EH (cell line): ENCODE data around the gene TTC17.
A peak's percentile ranks its signal among the peaks of the same experiment; 100 is the strongest.
"Not testable (repeated sequence)": the region's sequence is repeated elsewhere in the genome, so short reads cannot be mapped to it uniquely, and the experiment has no call there.

Source experiments
- DNase-seq: peaks from one replicate; pipeline ENCODE4 v3.0.0-alpha.2; 2015; ENCODE audit warnings: low read depth

TTC17 gene

DNA sequence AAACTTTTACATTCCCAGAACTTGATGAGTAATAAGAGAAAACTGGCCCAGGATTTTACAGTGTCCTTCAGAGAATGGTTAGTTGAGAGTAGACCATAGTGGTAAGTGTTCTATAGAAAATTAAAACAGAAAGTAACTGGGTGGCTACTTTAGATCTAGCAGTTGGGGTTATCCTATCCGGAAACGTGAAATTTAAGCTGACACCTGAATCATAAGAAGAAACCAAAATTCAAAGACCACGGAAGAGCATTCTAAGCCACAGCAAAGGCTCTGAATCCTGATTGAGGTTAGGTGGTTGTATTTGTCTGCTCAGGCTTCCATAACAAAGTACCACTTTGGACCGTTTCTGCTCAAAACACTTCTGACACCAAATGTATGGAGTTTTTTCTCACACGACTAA lies 34.0 kb downstream of the TTC17 start:
- no peak for DNase-seq

GRCh38 chr11:43393765-43394355 lies 35.1 kb downstream of the TTC17 start:
- no peak for DNase-seq

- no peak for DNase-seq
These were observed 37.9 kb downstream of the TTC17 start for GRCh38 chr11:43396617-43397016.

DNA sequence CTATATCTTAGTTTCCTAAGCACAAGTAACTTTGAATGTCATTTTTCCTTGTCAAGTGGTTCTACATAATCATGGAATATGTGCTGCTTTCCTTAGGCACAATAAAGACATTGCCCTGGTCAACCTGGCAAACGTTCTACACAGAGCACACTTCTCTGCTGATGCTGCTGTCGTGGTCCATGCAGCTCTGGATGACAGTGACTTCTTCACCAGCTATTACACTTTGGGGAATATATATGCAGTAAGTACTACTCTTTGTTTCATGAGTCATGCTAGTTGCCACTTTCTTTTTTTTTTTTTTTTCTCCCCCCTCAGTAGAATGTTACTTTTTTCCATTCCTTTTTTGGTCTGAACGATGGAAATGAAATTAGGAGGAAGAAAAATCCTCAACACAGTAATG lies 38.5 kb downstream of the TTC17 start:
- DNase-seq: no peak

- DNase-seq: peak; percentile 16
These were observed 41.4 kb downstream of the TTC17 start for GRCh38 chr11:43399983-43400630.

- no peak for DNase-seq
These were observed 42.5 kb downstream of the TTC17 start for GRCh38 chr11:43401252-43401651.

DNA sequence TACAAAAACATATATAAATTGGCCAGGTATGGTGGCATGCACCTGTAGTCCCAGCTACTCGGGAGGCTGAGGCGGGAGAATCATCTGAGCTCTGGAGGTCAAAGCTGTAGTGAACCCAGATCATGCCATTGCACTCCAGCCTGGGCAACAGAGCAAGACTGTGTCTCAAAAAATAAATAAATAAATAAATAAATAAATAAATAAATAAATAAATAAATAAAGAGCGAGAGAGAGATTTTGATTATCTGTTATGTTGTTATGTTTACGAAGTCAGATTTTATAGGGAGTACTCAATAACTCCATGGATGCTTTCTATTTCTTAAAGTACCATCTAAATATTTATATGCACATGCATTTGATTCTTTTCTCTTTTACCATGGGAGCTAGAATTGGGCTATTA lies 43.1 kb downstream of the TTC17 start:
- not testable (repeated sequence) for DNase-seq

DNA sequence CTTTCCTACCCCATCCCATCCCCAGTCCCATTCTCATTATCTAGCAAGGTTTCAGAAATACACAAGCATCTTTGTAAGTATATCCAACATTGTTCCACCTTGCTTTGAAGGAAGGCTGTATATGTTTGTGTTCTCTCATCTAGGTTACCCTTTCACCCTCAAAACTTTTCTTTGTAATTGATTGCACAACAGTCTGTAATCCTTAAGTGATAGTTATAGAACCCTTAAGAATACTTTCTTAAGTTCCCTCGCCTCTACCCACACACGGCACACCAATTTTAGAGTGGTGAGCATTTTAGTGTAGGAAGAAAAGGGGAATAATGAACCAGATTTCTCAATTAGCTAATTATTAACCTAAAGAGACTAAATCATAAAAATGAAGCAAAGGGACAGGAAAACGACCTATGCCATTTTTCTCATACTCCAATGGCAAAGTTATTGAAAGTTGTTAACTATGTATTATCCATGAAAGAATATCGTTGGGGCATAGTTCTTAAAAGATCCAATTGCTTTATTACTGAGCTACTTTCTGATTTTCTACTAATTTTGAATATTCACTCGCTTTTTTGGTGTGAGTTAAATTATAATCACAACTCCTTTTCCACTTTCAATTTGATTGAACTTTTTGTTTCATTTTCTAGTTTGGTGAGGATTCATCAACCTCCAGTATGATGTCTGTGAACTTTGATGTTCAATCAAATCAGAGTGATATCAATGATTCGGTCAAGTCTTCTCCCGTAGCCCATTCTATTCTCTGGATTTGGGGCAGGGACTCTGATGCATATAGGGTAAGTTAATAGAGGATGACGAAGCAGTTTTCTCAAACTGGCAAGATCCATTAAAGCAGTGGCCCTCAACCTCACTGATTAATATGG lies 44.9 kb downstream of the TTC17 start:
- no peak for DNase-seq

DNA sequence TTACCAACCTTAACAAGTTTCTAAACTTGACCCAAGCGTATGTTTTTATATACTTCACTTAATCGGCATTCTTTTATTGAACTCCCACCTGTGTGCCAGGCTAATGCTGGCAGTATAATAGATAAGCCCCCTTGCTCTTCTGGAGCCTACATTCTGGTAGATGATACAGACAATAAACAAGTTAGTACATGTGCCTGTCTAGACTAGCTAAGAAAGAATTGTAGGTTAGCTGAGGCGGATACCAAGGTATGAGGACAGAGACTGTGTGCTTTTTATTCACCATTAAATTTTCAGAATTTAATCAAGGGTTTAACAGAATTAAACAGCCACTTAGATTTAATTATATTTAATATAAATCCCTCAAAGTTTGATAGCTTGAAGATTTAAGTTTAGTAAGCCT lies 45.7 kb downstream of the TTC17 start:
- no peak for DNase-seq

- no peak for DNase-seq
These were observed 46.2 kb downstream of the TTC17 start for GRCh38 chr11:43404836-43405479.

- no peak for DNase-seq
These were observed 49.6 kb downstream of the TTC17 start for GRCh38 chr11:43408277-43408676.

GRCh38 chr11:43410394-43410793 lies 51.7 kb downstream of the TTC17 start:
- DNase-seq: no peak

- no peak for DNase-seq
These were observed 59.5 kb downstream of the TTC17 start for GRCh38 chr11:43418197-43418596.

DNA sequence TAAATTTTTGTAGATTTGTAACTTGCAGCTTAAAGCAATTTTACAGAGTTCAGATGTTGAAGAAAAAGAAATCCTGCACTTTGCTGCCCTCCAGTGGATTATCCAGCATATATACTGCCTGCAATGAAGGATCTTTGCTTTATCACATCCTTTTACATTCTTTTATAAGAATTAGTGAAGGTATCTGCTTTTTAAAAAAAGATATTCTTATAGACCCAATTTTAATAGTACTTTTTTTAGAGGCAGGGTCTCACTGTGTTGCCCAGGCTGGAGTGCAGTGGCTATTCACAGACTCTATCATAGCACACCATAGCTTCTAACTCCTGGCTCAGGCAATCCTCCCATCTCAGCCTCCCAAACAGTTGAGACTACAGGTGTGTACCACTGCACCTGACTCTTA lies 60.7 kb downstream of the TTC17 start:
- peak; percentile 56 for DNase-seq

- DNase-seq: no peak
These were observed 69.3 kb downstream of the TTC17 start for GRCh38 chr11:43427971-43428370.

- not testable (repeated sequence) for DNase-seq
These were observed 72.2 kb downstream of the TTC17 start for GRCh38 chr11:43430916-43431315.

- DNase-seq: no peak
These were observed 76.2 kb downstream of the TTC17 start for GRCh38 chr11:43434893-43435292.

DNA sequence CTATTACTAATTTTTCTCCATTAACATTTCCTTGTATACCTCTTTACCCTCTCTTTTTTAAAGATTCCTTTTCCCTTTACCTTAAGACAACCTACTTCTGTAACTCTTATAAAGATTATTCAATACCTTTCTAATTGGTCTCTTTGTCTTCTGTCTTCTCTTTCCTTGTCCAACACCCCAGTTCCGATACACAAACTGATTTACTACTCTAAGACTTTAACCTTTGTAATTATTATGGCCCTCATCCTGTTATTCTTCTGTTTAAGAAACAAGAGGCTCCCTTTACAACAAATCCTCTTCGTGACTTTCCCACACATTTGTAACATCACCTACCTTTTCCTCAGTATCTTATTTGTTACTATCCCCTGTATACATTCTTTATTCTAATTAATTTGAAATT lies 81.8 kb downstream of the TTC17 start:
- no peak for DNase-seq

- DNase-seq: no peak
These were observed 85.1 kb downstream of the TTC17 start for GRCh38 chr11:43443811-43444210.

GRCh38 chr11:43447151-43447550 lies 88.4 kb downstream of the TTC17 start:
- DNase-seq: peak; percentile 9

GRCh38 chr11:43458486-43458885 lies 99.8 kb downstream of the TTC17 start:
- no peak for DNase-seq

DNA sequence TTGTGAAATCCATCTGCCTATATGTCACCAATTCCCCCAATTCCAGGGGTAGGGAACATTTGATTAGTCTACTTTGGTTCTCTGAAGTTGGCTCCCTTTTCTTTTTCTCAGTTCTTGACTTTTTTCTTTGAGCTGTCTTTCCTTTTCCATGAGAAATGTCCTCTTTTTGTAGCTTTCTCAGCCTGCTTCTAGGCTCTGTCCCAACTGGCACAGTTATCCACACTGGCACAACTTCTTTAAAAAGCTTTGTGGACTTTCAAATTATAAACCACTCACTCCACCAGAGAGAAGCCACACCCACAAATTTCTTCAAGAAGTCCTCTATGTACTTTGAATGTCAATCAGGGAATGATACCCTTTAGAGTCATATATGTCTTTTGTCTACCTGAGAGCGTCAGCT lies 100.5 kb downstream of the TTC17 start:
- DNase-seq: no peak

GRCh38 chr11:43462359-43462758 lies 103.6 kb downstream of the TTC17 start:
- DNase-seq: no peak
